Stomach (tissue), 9 donors: Measurements from ENCODE around the gene ADISSP. TPM values are rescaled to one million over a fixed set of nuclear protein-coding genes. Genes with fewer than 3 reads are reported as not detected.

Experiments
- DNase-seq, 2 donors: peaks; one replicate each; pipeline versions ENCODE4 v3.0.0 to v3.0.0-alpha.2; 2013 to 2019
- H3K27ac ChIP-seq, 5 donors: fragments of 200-600 bp in 4 of 5; sonication (generic) in 4 of 5; one replicate each; pipeline ENCODE4 v1.5.1; 2013 to 2019; ENCODE audit warnings: mild to moderate bottlenecking in 1 of 5, moderate library complexity in 1 of 5
- H3K27me3 ChIP-seq, 3 donors: fragments of 200-600 bp; sonication (generic); one replicate each; pipeline ENCODE4 v1.5.1; 2017 to 2019; ENCODE audit warnings: mixed run types in 1 of 3
- H3K36me3 ChIP-seq, 4 donors: fragments of 200-600 bp; sonication (generic); 1 replicate in 3 of 4; 2 replicates in 1 of 4; pipeline ENCODE4 v1.5.1; 2016 to 2019
- H3K4me1 ChIP-seq, 4 donors: fragments of 200-600 bp; sonication (generic); one replicate each; pipeline ENCODE4 v1.5.1; 2016 to 2019
- H3K4me3 ChIP-seq, 4 donors: fragments of 200-600 bp; sonication (generic) in 3 of 4; one replicate each; pipeline ENCODE4 v1.5.1; 2016 to 2019; ENCODE audit warnings: mild to moderate bottlenecking in 1 of 4
- H3K9me3 ChIP-seq, 4 donors: fragments of 200-600 bp; sonication (generic); one replicate each; pipeline ENCODE4 v1.5.1; 2016 to 2019
- EP300 ChIP-seq: sonication (generic); formaldehyde crosslinking; IDR thresholded peaks from one replicate; pipeline ENCODE4 v1.6.1; 2017; ENCODE audit warnings: antibody characterized with exemption
- POLR2A ChIP-seq, 4 donors: fragments of 450-650 bp; IDR thresholded peaks; one replicate each; pipeline ENCODE4 v1.6.1; 2016; ENCODE audit warnings: antibody characterized with exemption in 4 of 4, control low read depth in 2 of 4, mild to moderate bottlenecking in 1 of 4, moderate library complexity in 1 of 4
- POLR2AphosphoS5 ChIP-seq, 3 donors: sonication (generic); formaldehyde crosslinking; IDR thresholded peaks; one replicate each; pipeline ENCODE4 v1.6.1; 2016; ENCODE audit warnings: antibody characterized with exemption in 3 of 3
- WGBS, 5 donors: extraction: QIAGEN DNeasy Blood & Tissue Kit in 3 of 5; methylation state at CpG; one replicate each; pipeline versions ENCODE4 v1.1.5 to v1.1.7; 2013 to 2018; 5-methylcytosine and 5-hydroxymethylcytosine counted together
- intact Hi-C: fragments of 100-400 bp; cut with DNase I; formaldehyde crosslinking; loops from one replicate; pipeline ENCODE4 v1.15.1; 2023; ENCODE audit warnings: low total_unique reads
- polyA plus RNA-seq, 3 donors: library from polyadenylated mRNA; stranded (reverse); fragments of 200-250 nt; gene quantifications; one replicate each; pipeline ENCODE4 v1.2.3, GENCODE V29; 2013
- total RNA-seq, 5 donors: library from RNA; depleted of rRNA; stranded (reverse); fragments of >200 nt; gene quantifications; one replicate each; pipeline versions ENCODE4 v1.1.0 to v1.2.3, GENCODE V29; 2014 to 2016
- TF ChIP-seq, protein P1 (sequence below), 7 experiments: fragments of 450-650 bp in 4 of 7; fragments of 200-600 bp in 3 of 7; sonication (generic) in 3 of 7; IDR thresholded peaks; one replicate each; pipeline ENCODE4 v1.5.1; 2016 to 2019; ENCODE audit warnings: antibody characterized with exemption in 7 of 7, control low read depth in 2 of 7, mild to moderate bottlenecking in 1 of 7
- donor health status: healthy with polysubstance abuse.
- donor health status: Bipolar disorder and iron deficiency.
- donor health status: healthy.

Gene ADISSP
- total and polyA plus RNA-seq, 8 donors: 5.9 to 136 (median 27.4) TPM

GRCh38 chr20:3766422-3767109 lies 987 bp downstream of the ADISSP start:
- H3K27me3 ChIP-seq: no peaks in the 10 kb centered on the region
- H3K9me3 ChIP-seq: no peaks in the 10 kb centered on the region
- peaks cover 26 to 64% (median 52%) of the 10 kb centered on the region in 4 donors for H3K4me1 ChIP-seq
- DNase-seq: no peak
- TF ChIP-seq POLR2AphosphoS5 (IDR thresholded peaks at IDR 0.05): no peak
- TF ChIP-seq POLR2A (IDR thresholded peaks at IDR 0.05): no peak
- TF ChIP-seq, protein P1, sequence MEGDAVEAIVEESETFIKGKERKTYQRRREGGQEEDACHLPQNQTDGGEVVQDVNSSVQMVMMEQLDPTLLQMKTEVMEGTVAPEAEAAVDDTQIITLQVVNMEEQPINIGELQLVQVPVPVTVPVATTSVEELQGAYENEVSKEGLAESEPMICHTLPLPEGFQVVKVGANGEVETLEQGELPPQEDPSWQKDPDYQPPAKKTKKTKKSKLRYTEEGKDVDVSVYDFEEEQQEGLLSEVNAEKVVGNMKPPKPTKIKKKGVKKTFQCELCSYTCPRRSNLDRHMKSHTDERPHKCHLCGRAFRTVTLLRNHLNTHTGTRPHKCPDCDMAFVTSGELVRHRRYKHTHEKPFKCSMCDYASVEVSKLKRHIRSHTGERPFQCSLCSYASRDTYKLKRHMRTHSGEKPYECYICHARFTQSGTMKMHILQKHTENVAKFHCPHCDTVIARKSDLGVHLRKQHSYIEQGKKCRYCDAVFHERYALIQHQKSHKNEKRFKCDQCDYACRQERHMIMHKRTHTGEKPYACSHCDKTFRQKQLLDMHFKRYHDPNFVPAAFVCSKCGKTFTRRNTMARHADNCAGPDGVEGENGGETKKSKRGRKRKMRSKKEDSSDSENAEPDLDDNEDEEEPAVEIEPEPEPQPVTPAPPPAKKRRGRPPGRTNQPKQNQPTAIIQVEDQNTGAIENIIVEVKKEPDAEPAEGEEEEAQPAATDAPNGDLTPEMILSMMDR (IDR thresholded peaks at IDR 0.05): no peak
- no peak for TF ChIP-seq EP300
- H3K4me3 ChIP-seq: peak overlapping the region; percentile 73 to 88 (median 80)
- 14 to 25% (median 20%) methylated on average over 9 of the region's 9 CpGs for WGBS, 5 donors
- peaks cover 0 to 4% (median 0%) of the 10 kb centered on the region in 4 donors for H3K36me3 ChIP-seq
- H3K27ac ChIP-seq: peak overlapping the region in 4 of 5 donors; percentile 68 to 95 (median 90)
- intact Hi-C loops: loop anchor here (10.0 kb wide), 1 partner anchor 92 kb away; no protein-coding TSS in a partner anchor

GRCh38 chr20:3765171-3765882 lies 2.2 kb downstream of the ADISSP start:
- Histone ChIP-seq H3K4me3 (peak overlapping the region in 3 of 4 donors; percentile 73 to 85 (median 76)), H3K27ac (peak overlapping the region in 4 of 5 donors; percentile 10 to 94 (median 78)), H3K9me3 (no peaks in the 10 kb centered on the region), H3K27me3 (no peaks in the 10 kb centered on the region), H3K4me1 (peaks cover 26 to 73% (median 54%) of the 10 kb centered on the region in 4 donors), H3K36me3 (peaks cover 0 to 5% (median 0%) of the 10 kb centered on the region in 4 donors)
- intact Hi-C loops: loop anchor here (10.0 kb wide), 1 partner anchor 91 kb away; no protein-coding TSS in a partner anchor
- 59 to 76% (median 69%) methylated on average over 3 of the region's 3 CpGs for WGBS, 5 donors
- TF ChIP-seq POLR2AphosphoS5 (IDR thresholded peaks at IDR 0.05): no peak
- no peak for TF ChIP-seq EP300
- TF ChIP-seq, protein P1 (IDR thresholded peaks at IDR 0.05): no peak
- no peak for TF ChIP-seq POLR2A (IDR thresholded peaks at IDR 0.05)
- peak in 1 of 2 donors; percentile 61 for DNase-seq

DNA sequence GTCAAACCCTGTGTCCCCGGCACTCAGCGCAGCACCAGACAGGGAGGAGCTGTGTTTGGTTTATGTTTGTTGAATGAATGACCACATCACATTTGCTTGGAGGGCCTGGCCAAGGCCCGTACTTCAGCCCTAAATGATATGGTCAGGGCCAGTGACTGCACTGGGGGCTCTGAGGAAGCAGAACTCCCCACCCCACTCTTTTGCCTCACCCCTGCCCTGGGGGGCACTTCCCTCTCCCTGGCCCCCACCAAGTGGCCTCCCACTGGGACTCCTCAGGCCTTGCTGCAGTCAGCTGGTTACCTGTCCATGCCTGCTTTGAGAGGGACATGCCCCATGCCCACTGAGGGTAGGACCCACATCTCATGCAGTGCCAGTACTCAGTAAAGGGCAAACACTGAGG lies 2.9 kb downstream of the ADISSP start:
- WGBS, 5 donors: 83 to 97% (median 93%) methylated on average over 3 of the region's 3 CpGs
- TF ChIP-seq EP300 (no peak), POLR2A (IDR thresholded peaks at IDR 0.05) (no peak), POLR2AphosphoS5 (IDR thresholded peaks at IDR 0.05) (no peak)
- TF ChIP-seq, protein P1 (IDR thresholded peaks at IDR 0.05): no peak
- intact Hi-C loops: loop anchor here (10.0 kb wide), 1 partner anchor 90 kb away; no protein-coding TSS in a partner anchor
- Histone ChIP-seq H3K4me3 (no peak overlapping the region), H3K27me3 (no peaks in the 10 kb centered on the region), H3K4me1 (peaks cover 26 to 80% (median 54%) of the 10 kb centered on the region in 4 donors), H3K9me3 (no peaks in the 10 kb centered on the region), H3K36me3 (peaks cover 0 to 5% (median 2%) of the 10 kb centered on the region in 4 donors), H3K27ac (peak overlapping the region in 4 of 5 donors; percentile 31 to 94 (median 36))
- DNase-seq: no peak
